Neural progenitor cell (in vitro differentiated cells): Measurements from ENCODE around the gene STPG3. TPM values are rescaled to one million over a fixed set of nuclear protein-coding genes. Genes with fewer than 3 reads are reported as not detected.

Source experiments
- DNase-seq: peaks from one replicate; pipeline ENCODE4 v3.0.0-alpha.2; 2016; ENCODE audit warnings: low spot score
- H2AFZ ChIP-seq: fragments of 200-600 bp; sonication (generic); replicated peaks from 2 replicates; pipeline ENCODE4 v1.6.1; 2016; ENCODE audit warnings: antibody characterized with exemption
- H3F3A ChIP-seq: fragments of 200-600 bp; sonication (generic); 2 replicates; pipeline ENCODE4 v1.6.1; 2016; ENCODE audit warnings: antibody characterized with exemption, low read depth
- H3K27ac ChIP-seq: fragments of 200-600 bp; sonication (generic); 2 replicates; pipeline ENCODE4 v1.5.1; 2016; ENCODE audit warnings: mild to moderate bottlenecking
- H3K27me3 ChIP-seq: fragments of 200-600 bp; sonication (generic); 2 replicates; pipeline ENCODE4 v1.6.1; 2016; ENCODE audit warnings: mild to moderate bottlenecking, moderate library complexity
- H3K36me3 ChIP-seq: fragments of 200-600 bp; sonication (generic); 2 replicates; pipeline ENCODE4 v1.5.1; 2016
- H3K4me1 ChIP-seq: fragments of 200-600 bp; sonication (generic); 2 replicates; pipeline ENCODE4 v1.6.1; 2016; ENCODE audit warnings: mixed run types
- H3K4me2 ChIP-seq: fragments of 200-600 bp; sonication (generic); 2 replicates; pipeline ENCODE4 v1.6.1; 2016
- H3K4me3 ChIP-seq: fragments of 200-600 bp; sonication (generic); 2 replicates; pipeline ENCODE4 v1.5.1; 2016
- H3K79me2 ChIP-seq: fragments of 200-600 bp; sonication (generic); 2 replicates; pipeline ENCODE4 v1.6.1; 2016; ENCODE audit warnings: low read depth
- H3K9ac ChIP-seq: fragments of 200-600 bp; sonication (generic); 2 replicates; pipeline ENCODE4 v1.6.1; 2016
- H3K9me3 ChIP-seq: fragments of 200-600 bp; sonication (generic); 2 replicates; pipeline ENCODE4 v1.5.1; 2016; ENCODE audit warnings: low read depth
- H4K20me1 ChIP-seq: fragments of 200-600 bp; sonication (generic); 2 replicates; pipeline ENCODE4 v1.6.1; 2016; ENCODE audit warnings: low read depth
- H3K27ac Mint-ChIP-seq: 3 replicates; pipeline ENCODE4 v1.8.0; 2021; ENCODE audit warnings: mixed read lengths
- H3K27me3 Mint-ChIP-seq: 2 replicates; pipeline ENCODE4 v1.8.0; 2022; ENCODE audit warnings: low read depth, mild to moderate bottlenecking, inconsistent platforms, moderate library complexity, mixed read lengths; ENCODE audit not compliant: insufficient read depth
- H3K36me3 Mint-ChIP-seq: 3 replicates; pipeline ENCODE4 v1.8.0; 2021; ENCODE audit warnings: mixed read lengths
- H3K4me1 Mint-ChIP-seq: 3 replicates; pipeline ENCODE4 v1.8.0; 2021; ENCODE audit warnings: mixed read lengths
- H3K4me3 Mint-ChIP-seq: 3 replicates; pipeline ENCODE4 v1.8.0; 2021; ENCODE audit warnings: mild to moderate bottlenecking, moderate library complexity, mixed read lengths
- H3K9me3 Mint-ChIP-seq: 3 replicates; pipeline ENCODE4 v1.8.0; 2020; ENCODE audit warnings: mixed read lengths
- EZH2 ChIP-seq: fragments of 200-600 bp; sonication (generic); IDR thresholded peaks from 2 replicates; pipeline ENCODE4 v1.6.1; 2017; ENCODE audit warnings: antibody characterized with exemption, mild to moderate bottlenecking, moderate library complexity
- EZH2phosphoT487 ChIP-seq: fragments of 200-600 bp; sonication (generic); IDR thresholded peaks from 2 replicates; pipeline ENCODE4 v1.6.1; 2017; ENCODE audit warnings: antibody characterized with exemption
- total RNA-seq: library from RNA; depleted of rRNA; stranded (reverse); fragments of >200 nt; gene quantifications from 2 replicates; pipeline ENCODE4 v1.2.3, GENCODE V29; 2015; ENCODE audit warnings: low replicate concordance
- TF ChIP-seq, protein P1 (sequence below): fragments of 200-600 bp; sonication (generic); IDR thresholded peaks from 2 replicates; pipeline ENCODE4 v1.5.1; 2017; ENCODE audit warnings: antibody characterized with exemption, mild to moderate bottlenecking

STPG3 gene
- total RNA-seq, 1 donor from 2014 or later, result not detected

DNA sequence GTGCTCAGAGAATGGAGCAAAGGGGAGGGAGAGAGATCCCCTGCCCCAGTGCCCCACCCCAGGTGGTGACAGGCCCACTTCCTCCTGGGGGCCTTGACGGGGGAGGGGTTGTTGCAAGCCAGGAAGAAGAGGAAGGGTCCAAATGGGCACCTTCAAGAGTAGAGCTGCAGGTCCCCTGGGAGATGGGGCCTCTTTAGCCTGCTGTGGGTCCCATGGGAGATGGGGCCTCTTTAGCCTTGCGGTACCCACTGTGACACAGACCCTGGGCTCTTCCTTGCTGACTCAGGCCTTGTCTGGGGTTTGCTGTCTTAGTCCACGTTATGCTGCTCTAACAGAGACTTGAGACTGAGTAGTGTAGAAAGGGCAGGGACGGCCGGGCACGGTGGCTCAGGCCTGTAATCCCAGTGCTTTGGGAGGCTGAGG, 16.9 kb downstream of the STPG3 start:
- Histone ChIP-seq H3F3A (no peaks in the 10 kb centered on the region), H3K27me3 (no peaks in the 10 kb centered on the region), H4K20me1 (no peaks in the 10 kb centered on the region), H3K9me3 (no peaks in the 10 kb centered on the region), H3K9ac (no peak overlapping the region), H3K4me3 (no peak overlapping the region), H2AFZ (no peak overlapping the region), H3K4me2 (no peak overlapping the region), H3K4me1 (no peaks in the 10 kb centered on the region), H3K79me2 (no peaks in the 10 kb centered on the region), H3K36me3 (no peaks in the 10 kb centered on the region), H3K27ac (no peak overlapping the region)
- H3K27ac Mint-ChIP-seq, result no peak overlapping the region
- DNase-seq, result no peak
- H3K9me3 Mint-ChIP-seq, result no peaks in the 10 kb centered on the region
- peaks cover 8% of the 10 kb centered on the region for H3K36me3 Mint-ChIP-seq
- H3K4me3 Mint-ChIP-seq, result no peak overlapping the region
- H3K4me1 Mint-ChIP-seq, result no peaks in the 10 kb centered on the region
- H3K27me3 Mint-ChIP-seq, result no peaks in the 10 kb centered on the region
- no peak for TF ChIP-seq EZH2
- TF ChIP-seq, protein P1, sequence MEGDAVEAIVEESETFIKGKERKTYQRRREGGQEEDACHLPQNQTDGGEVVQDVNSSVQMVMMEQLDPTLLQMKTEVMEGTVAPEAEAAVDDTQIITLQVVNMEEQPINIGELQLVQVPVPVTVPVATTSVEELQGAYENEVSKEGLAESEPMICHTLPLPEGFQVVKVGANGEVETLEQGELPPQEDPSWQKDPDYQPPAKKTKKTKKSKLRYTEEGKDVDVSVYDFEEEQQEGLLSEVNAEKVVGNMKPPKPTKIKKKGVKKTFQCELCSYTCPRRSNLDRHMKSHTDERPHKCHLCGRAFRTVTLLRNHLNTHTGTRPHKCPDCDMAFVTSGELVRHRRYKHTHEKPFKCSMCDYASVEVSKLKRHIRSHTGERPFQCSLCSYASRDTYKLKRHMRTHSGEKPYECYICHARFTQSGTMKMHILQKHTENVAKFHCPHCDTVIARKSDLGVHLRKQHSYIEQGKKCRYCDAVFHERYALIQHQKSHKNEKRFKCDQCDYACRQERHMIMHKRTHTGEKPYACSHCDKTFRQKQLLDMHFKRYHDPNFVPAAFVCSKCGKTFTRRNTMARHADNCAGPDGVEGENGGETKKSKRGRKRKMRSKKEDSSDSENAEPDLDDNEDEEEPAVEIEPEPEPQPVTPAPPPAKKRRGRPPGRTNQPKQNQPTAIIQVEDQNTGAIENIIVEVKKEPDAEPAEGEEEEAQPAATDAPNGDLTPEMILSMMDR, result no peak

- H3K36me3 Mint-ChIP-seq, result peaks cover 8% of the 10 kb centered on the region
- Histone ChIP-seq H3K4me3 (no peak overlapping the region), H3K9ac (no peak overlapping the region), H3K4me1 (no peaks in the 10 kb centered on the region), H3K9me3 (no peaks in the 10 kb centered on the region), H3K79me2 (no peaks in the 10 kb centered on the region), H3K27ac (no peak overlapping the region), H3F3A (no peaks in the 10 kb centered on the region), H3K4me2 (no peak overlapping the region), H3K36me3 (no peaks in the 10 kb centered on the region), H3K27me3 (no peaks in the 10 kb centered on the region), H2AFZ (no peak overlapping the region), H4K20me1 (no peaks in the 10 kb centered on the region)
- DNase-seq, result no peak
- H3K27me3 Mint-ChIP-seq, result no peaks in the 10 kb centered on the region
- no peak overlapping the region for H3K27ac Mint-ChIP-seq
- TF ChIP-seq EZH2 (no peak), EZH2phosphoT487 (no peak)
- TF ChIP-seq, protein P1, result no peak
- H3K9me3 Mint-ChIP-seq, result no peaks in the 10 kb centered on the region
- H3K4me3 Mint-ChIP-seq, result no peak overlapping the region
- H3K4me1 Mint-ChIP-seq, result no peaks in the 10 kb centered on the region
Observed at GRCh38 chr9:137268538-137269201, 17.6 kb downstream of the STPG3 start.

DNA sequence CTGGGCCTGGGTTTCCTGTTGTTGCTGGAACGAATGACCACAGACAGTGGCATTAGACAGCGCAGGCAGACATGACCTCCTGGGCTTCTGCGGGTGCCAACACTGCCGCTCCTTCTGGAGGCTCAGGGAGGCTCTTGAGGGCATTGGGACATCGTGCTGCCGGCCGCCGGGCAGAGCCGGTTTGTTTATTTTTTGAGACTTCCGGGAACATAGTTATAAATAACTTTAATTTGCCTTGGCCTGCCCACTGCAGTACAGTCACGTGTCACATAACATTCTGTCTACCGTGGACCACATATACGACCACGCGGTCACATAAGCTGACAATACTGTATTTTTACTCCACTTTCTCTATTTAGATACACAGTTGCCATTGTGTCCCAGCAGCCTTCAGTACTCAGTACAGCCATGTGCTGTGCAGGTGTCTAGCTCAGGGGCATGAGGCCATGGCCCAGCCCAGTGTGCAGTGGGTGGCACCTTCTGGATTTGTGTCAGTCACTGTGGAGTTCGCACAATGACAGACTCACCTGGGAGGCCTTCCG, 18.2 kb downstream of the STPG3 start:
- H4K20me1 ChIP-seq, result no peaks in the 10 kb centered on the region
- H3K27ac Mint-ChIP-seq, result no peak overlapping the region
- DNase-seq, result no peak
- no peak overlapping the region for H2AFZ ChIP-seq
- no peaks in the 10 kb centered on the region for H3K36me3 ChIP-seq
- no peak overlapping the region for H3K9ac ChIP-seq
- no peak for TF ChIP-seq EZH2phosphoT487
- TF ChIP-seq, protein P1, result no peak
- no peak for TF ChIP-seq EZH2
- peaks cover under 1% of the 10 kb centered on the region for H3K27me3 Mint-ChIP-seq
- H3F3A ChIP-seq, result no peaks in the 10 kb centered on the region
- H3K9me3 Mint-ChIP-seq, result no peaks in the 10 kb centered on the region
- no peak overlapping the region for H3K27ac ChIP-seq
- H3K27me3 ChIP-seq, result no peaks in the 10 kb centered on the region
- H3K4me1 ChIP-seq, result no peaks in the 10 kb centered on the region
- H3K4me2 ChIP-seq, result no peak overlapping the region
- H3K4me3 ChIP-seq, result no peak overlapping the region
- no peaks in the 10 kb centered on the region for H3K79me2 ChIP-seq
- H3K36me3 Mint-ChIP-seq, result peaks cover 8% of the 10 kb centered on the region
- H3K4me1 Mint-ChIP-seq, result no peaks in the 10 kb centered on the region
- H3K4me3 Mint-ChIP-seq, result no peak overlapping the region
- no peaks in the 10 kb centered on the region for H3K9me3 ChIP-seq
